Erythroblast (primary cell): Measurements from ENCODE around the gene GTPBP4.

Experiments used
- GATA1 ChIP-seq: IDR thresholded peaks from 2 replicates; pipeline ENCODE4 v1.6.1; 2011; ENCODE audit warnings: low read depth, mild to moderate bottlenecking, control low read depth, low read length, moderate library complexity
- POLR2A ChIP-seq: IDR thresholded peaks from 2 replicates; pipeline ENCODE4 v1.6.1; 2011; ENCODE audit warnings: mild to moderate bottlenecking, low read length

- TF ChIP-seq POLR2A (no peak), GATA1 (no peak)
These were observed 37.4 kb downstream of the GTPBP4 start, which contains the start of gene IDI2 for GRCh38 chr10:1025683-1026082.
